ENCODE results near the gene CNST.

CNST gene

DNA sequence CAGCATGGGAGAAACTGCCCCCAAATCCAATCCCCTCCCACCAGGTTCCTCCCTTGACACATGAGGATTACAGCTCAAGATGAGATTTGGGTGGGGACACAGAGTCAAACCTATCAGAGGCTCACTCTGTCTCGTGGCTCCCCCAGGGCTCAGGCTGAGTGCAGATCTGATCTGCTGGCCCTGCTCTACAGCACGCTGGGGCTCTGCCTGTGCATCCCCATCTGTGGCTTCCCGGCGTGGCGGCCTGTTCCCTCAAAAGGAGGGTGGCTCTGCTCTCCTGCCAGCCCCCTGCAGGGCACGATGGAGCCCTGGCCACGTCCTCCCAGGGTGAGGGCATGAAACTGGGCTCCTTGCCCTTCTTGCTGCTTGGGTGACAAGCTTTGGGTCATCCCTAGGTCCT lies 39.3 kb upstream of the CNST start:
- H3K18ac ChIP-seq (ENCODE audit: low read length) = no peak overlapping the region
- H2BK120ac ChIP-seq (ENCODE audit: low read depth, low read length) = no peak overlapping the region
- H3K4me2 ChIP-seq (ENCODE audit: low read length) = no peak overlapping the region
- H3K79me2 ChIP-seq (ENCODE audit: control insufficient read depth, insufficient read depth, low read length) = no peaks in the 10 kb centered on the region
- H3K27ac ChIP-seq (ENCODE audit: low read depth, low read length) = no peak overlapping the region
- H2AK5ac ChIP-seq (ENCODE audit: low read length) = no peak overlapping the region
- no peaks in the 10 kb centered on the region for H3K27me3 ChIP-seq (ENCODE audit: insufficient read depth, low read length, poor library complexity)
- H3K36me3 ChIP-seq (ENCODE audit: control insufficient read depth, insufficient read depth, low read length) = no peaks in the 10 kb centered on the region
- no peak overlapping the region for H3K4ac ChIP-seq (ENCODE audit: low read depth, low read length)
- no peak overlapping the region for H4K5ac ChIP-seq (ENCODE audit: low read length)
- WGBS (ENCODE audit: extremely low coverage, insufficient coverage, low lambda C conversion rate) = no CpG with 5 or more reads among the region's 7 CpGs
- no peak overlapping the region for H3K23ac ChIP-seq (ENCODE audit: low read length)
- H4K8ac ChIP-seq (ENCODE audit: low read depth, low read length) = no peak overlapping the region
- no peak overlapping the region for H3K56ac ChIP-seq (ENCODE audit: low read length)
- H3K4me3 ChIP-seq (ENCODE audit: low read length) = no peak overlapping the region
- no peak overlapping the region for H3K9ac ChIP-seq (ENCODE audit: low read length)
- no peaks in the 10 kb centered on the region for H3K4me1 ChIP-seq (ENCODE audit: control insufficient read depth, low read depth, low read length)
- DNase-seq = no peak
- no peak overlapping the region for H2BK5ac ChIP-seq (ENCODE audit: low read length)
- H3K79me1 ChIP-seq (ENCODE audit: low read length) = no peaks in the 10 kb centered on the region
- H2BK15ac ChIP-seq (replicated peaks; ENCODE audit: low read depth) = no peak overlapping the region

GRCh38 chr1:246527402-246528088 lies 38.7 kb upstream of the CNST start:
- H3K27ac ChIP-seq (ENCODE audit: low read depth, low read length) = no peak overlapping the region
- WGBS (ENCODE audit: extremely low coverage, insufficient coverage, low lambda C conversion rate) = no CpG with 5 or more reads among the region's 5 CpGs
- no peak overlapping the region for H3K56ac ChIP-seq (ENCODE audit: low read length)
- no peak overlapping the region for H2BK15ac ChIP-seq (replicated peaks; ENCODE audit: low read depth)
- H2BK5ac ChIP-seq (ENCODE audit: low read length) = no peak overlapping the region
- no peak for DNase-seq
- no peak overlapping the region for H3K23ac ChIP-seq (ENCODE audit: low read length)
- no peaks in the 10 kb centered on the region for H3K36me3 ChIP-seq (ENCODE audit: control insufficient read depth, insufficient read depth, low read length)
- no peak overlapping the region for H4K8ac ChIP-seq (ENCODE audit: low read depth, low read length)
- H3K79me1 ChIP-seq (ENCODE audit: low read length) = no peaks in the 10 kb centered on the region
- H2BK120ac ChIP-seq (ENCODE audit: low read depth, low read length) = no peak overlapping the region
- H3K4me2 ChIP-seq (ENCODE audit: low read length) = no peak overlapping the region
- H3K4ac ChIP-seq (ENCODE audit: low read depth, low read length) = no peak overlapping the region
- H3K18ac ChIP-seq (ENCODE audit: low read length) = no peak overlapping the region
- no peak overlapping the region for H2AK5ac ChIP-seq (ENCODE audit: low read length)
- no peak overlapping the region for H3K4me3 ChIP-seq (ENCODE audit: low read length)
- no peaks in the 10 kb centered on the region for H3K4me1 ChIP-seq (ENCODE audit: control insufficient read depth, low read depth, low read length)
- no peak overlapping the region for H3K9ac ChIP-seq (ENCODE audit: low read length)
- no peak overlapping the region for H4K5ac ChIP-seq (ENCODE audit: low read length)
- no peaks in the 10 kb centered on the region for H3K79me2 ChIP-seq (ENCODE audit: control insufficient read depth, insufficient read depth, low read length)
- H3K27me3 ChIP-seq (ENCODE audit: insufficient read depth, low read length, poor library complexity) = no peaks in the 10 kb centered on the region

DNA sequence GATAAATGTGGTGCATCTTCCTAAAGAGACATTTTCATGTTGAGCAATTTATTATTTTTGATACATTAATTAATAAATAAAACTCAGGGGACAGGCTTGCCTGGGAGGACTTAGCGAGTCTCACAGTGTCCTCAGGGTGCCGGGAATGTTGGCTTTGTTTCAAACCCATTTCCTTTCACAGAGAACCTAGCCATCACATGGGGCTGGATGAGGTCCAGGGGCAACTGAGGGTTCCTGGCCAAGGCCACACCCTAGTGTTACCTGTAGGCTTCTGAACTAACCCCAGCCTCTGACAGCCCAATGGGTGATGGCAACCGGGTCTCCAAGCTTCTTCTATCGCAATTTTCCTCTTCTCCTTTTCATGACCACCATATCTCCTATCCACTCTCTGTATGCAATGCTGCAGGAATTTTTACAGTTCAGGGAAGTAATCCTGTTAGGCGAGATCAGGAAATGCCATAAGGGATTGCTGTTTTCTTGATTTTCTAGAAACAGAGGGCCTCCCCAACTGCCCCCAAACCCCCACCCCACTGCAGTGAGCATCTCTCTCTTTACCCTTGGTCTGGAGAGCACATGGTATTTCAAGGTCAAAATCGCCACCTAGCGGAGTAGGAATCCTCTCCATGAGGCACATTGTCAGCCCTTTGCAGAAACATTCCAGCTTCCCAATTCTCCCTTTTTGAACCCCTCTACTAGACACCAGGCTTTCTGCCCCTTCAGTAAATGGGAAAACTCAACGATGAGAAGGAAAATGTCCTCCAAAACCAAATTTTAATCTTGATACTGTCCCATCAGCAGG lies 37.1 kb upstream of the CNST start:
- no CpG with 5 or more reads among the region's 8 CpGs for WGBS (ENCODE audit: extremely low coverage, insufficient coverage, low lambda C conversion rate)
- Histone ChIP-seq H2AK5ac (ENCODE audit: low read length) (no peak overlapping the region), H2BK15ac (replicated peaks; ENCODE audit: low read depth) (no peak overlapping the region), H2BK120ac (ENCODE audit: low read depth, low read length) (no peak overlapping the region), H3K4me2 (ENCODE audit: low read length) (no peak overlapping the region), H3K27ac (ENCODE audit: low read depth, low read length) (no peak overlapping the region), H3K79me1 (ENCODE audit: low read length) (no peaks in the 10 kb centered on the region), H3K56ac (ENCODE audit: low read length) (no peak overlapping the region), H3K4ac (ENCODE audit: low read depth, low read length) (no peak overlapping the region), H3K36me3 (ENCODE audit: control insufficient read depth, insufficient read depth, low read length) (no peaks in the 10 kb centered on the region), H4K5ac (ENCODE audit: low read length) (no peak overlapping the region), H3K9ac (ENCODE audit: low read length) (no peak overlapping the region), H3K79me2 (ENCODE audit: control insufficient read depth, insufficient read depth, low read length) (no peaks in the 10 kb centered on the region), H3K23ac (ENCODE audit: low read length) (no peak overlapping the region), H2BK5ac (ENCODE audit: low read length) (no peak overlapping the region), H3K18ac (ENCODE audit: low read length) (no peak overlapping the region), H3K4me3 (ENCODE audit: low read length) (no peak overlapping the region), H3K27me3 (ENCODE audit: insufficient read depth, low read length, poor library complexity) (no peaks in the 10 kb centered on the region), H3K4me1 (ENCODE audit: control insufficient read depth, low read depth, low read length) (no peaks in the 10 kb centered on the region), H4K8ac (ENCODE audit: low read depth, low read length) (no peak overlapping the region)
- no peak for DNase-seq

- no CpG with 5 or more reads among the region's 2 CpGs for WGBS (ENCODE audit: extremely low coverage, insufficient coverage, low lambda C conversion rate)
- no peaks in the 10 kb centered on the region for H3K36me3 ChIP-seq (ENCODE audit: control insufficient read depth, insufficient read depth, low read length)
- no peaks in the 10 kb centered on the region for H3K4me1 ChIP-seq (ENCODE audit: control insufficient read depth, low read depth, low read length)
- H3K79me2 ChIP-seq (ENCODE audit: control insufficient read depth, insufficient read depth, low read length) = no peaks in the 10 kb centered on the region
- no peak overlapping the region for H2BK15ac ChIP-seq (replicated peaks; ENCODE audit: low read depth)
- no peaks in the 10 kb centered on the region for H3K27me3 ChIP-seq (ENCODE audit: insufficient read depth, low read length, poor library complexity)
- no peaks in the 10 kb centered on the region for H3K79me1 ChIP-seq (ENCODE audit: low read length)
- no peak overlapping the region for H2AK5ac ChIP-seq (ENCODE audit: low read length)
- no peak overlapping the region for H3K4ac ChIP-seq (ENCODE audit: low read depth, low read length)
- H2BK5ac ChIP-seq (ENCODE audit: low read length) = no peak overlapping the region
- no peak overlapping the region for H3K18ac ChIP-seq (ENCODE audit: low read length)
- no peak overlapping the region for H3K4me3 ChIP-seq (ENCODE audit: low read length)
- no peak for DNase-seq
- no peak overlapping the region for H3K9ac ChIP-seq (ENCODE audit: low read length)
- H3K4me2 ChIP-seq (ENCODE audit: low read length) = no peak overlapping the region
- no peak overlapping the region for H3K27ac ChIP-seq (ENCODE audit: low read depth, low read length)
- no peak overlapping the region for H3K56ac ChIP-seq (ENCODE audit: low read length)
- H3K23ac ChIP-seq (ENCODE audit: low read length) = no peak overlapping the region
- H4K5ac ChIP-seq (ENCODE audit: low read length) = no peak overlapping the region
- H2BK120ac ChIP-seq (ENCODE audit: low read depth, low read length) = no peak overlapping the region
- H4K8ac ChIP-seq (ENCODE audit: low read depth, low read length) = no peak overlapping the region
These were observed 35.8 kb upstream of the CNST start for GRCh38 chr1:246530482-246530881.

- H3K18ac ChIP-seq (ENCODE audit: low read length) = no peak overlapping the region
These were observed 33.7 kb upstream of the CNST start for GRCh38 chr1:246532519-246532918.

More at GRCh38 chr1:246532519-246532918, 33.7 kb upstream of the CNST start:
- Histone ChIP-seq H2AK5ac (ENCODE audit: low read length) (no peak overlapping the region), H2BK15ac (replicated peaks; ENCODE audit: low read depth) (no peak overlapping the region), H3K79me1 (ENCODE audit: low read length) (no peaks in the 10 kb centered on the region), H3K56ac (ENCODE audit: low read length) (no peak overlapping the region), H3K23ac (ENCODE audit: low read length) (no peak overlapping the region), H3K4me3 (ENCODE audit: low read length) (no peak overlapping the region), H3K9ac (ENCODE audit: low read length) (no peak overlapping the region), H3K36me3 (ENCODE audit: control insufficient read depth, insufficient read depth, low read length) (no peaks in the 10 kb centered on the region), H3K27me3 (ENCODE audit: insufficient read depth, low read length, poor library complexity) (no peaks in the 10 kb centered on the region), H3K4me1 (ENCODE audit: control insufficient read depth, low read depth, low read length) (no peaks in the 10 kb centered on the region), H3K27ac (ENCODE audit: low read depth, low read length) (no peak overlapping the region), H3K4ac (ENCODE audit: low read depth, low read length) (no peak overlapping the region), H2BK5ac (ENCODE audit: low read length) (no peak overlapping the region), H3K4me2 (ENCODE audit: low read length) (no peak overlapping the region), H3K79me2 (ENCODE audit: control insufficient read depth, insufficient read depth, low read length) (no peaks in the 10 kb centered on the region), H4K8ac (ENCODE audit: low read depth, low read length) (no peak overlapping the region), H4K5ac (ENCODE audit: low read length) (no peak overlapping the region), H2BK120ac (ENCODE audit: low read depth, low read length) (no peak overlapping the region)
- no CpG with 5 or more reads among the region's 1 CpG for WGBS (ENCODE audit: extremely low coverage, insufficient coverage, low lambda C conversion rate)
- no peak for DNase-seq

Measured in mesendoderm (in vitro differentiated cells).